H1 (cell line): ENCODE data around the gene HIVEP2. TPM values are rescaled to one million over a fixed set of nuclear protein-coding genes. Genes with fewer than 3 reads are reported as not detected.

Experiments used
- CHD2 ChIP-seq: IDR thresholded peaks from 2 replicates; pipeline ENCODE4 v1.6.1; 2012; ENCODE audit warnings: low read length, improper control_type of control experiment
- RNF2 ChIP-seq: fragments of 200-900, 300-1000 bp; sonication (generic); IDR thresholded peaks from 2 replicates; pipeline ENCODE4 v1.7.1; 2016; ENCODE audit warnings: borderline replicate concordance, low read depth, mild to moderate bottlenecking, antibody characterized with exemption, low read length; ENCODE audit not compliant: poor library complexity, severe bottlenecking; ENCODE audit errors: missing control alignments
- polyA plus RNA-seq, 7 experiments: library from polyadenylated mRNA; depleted of rRNA in 3 of 7; stranded (reverse) in 5 of 7; unstranded in 2 of 7; fragments of >200 nt in 5 of 7; fragments of 200-250 nt in 2 of 7; gene quantifications; 1 replicate in 5 of 7; 2 replicates in 1 of 7; 4 replicates in 1 of 7; pipeline versions ENCODE4 v1.2.1 to v1.2.3, GENCODE V29; 2011 to 2013; ENCODE audit warnings: missing spikeins in 2 of 7, mixed read lengths in 2 of 7
- total RNA-seq: library from RNA; stranded (reverse); fragmentation: NEBNext Ultra II Directional; extraction: Animal tissue kit (Norgen Biotek cat#: 25700); gene quantifications from 2 replicates; pipeline ENCODE4 v1.2.1, GENCODE V29; 2021

The HIVEP2 gene
- total and polyA plus RNA-seq, 2 of the 8 experiments (the other 6 are each of a cell fraction or from before 2014, with no cell fraction given), result 2.2 to 6.1 TPM

GRCh38 chr6:142932889-142933288, 12.1 kb downstream of the HIVEP2 start (continued):
- TF ChIP-seq RNF2 (no peak), CHD2 (no peak)
